GF-D8 (cell line): Measurements from ENCODE around the gene ADAM8.
"Not testable (repeated sequence)": the region's sequence is repeated elsewhere in the genome, so short reads cannot be mapped to it uniquely, and the experiment has no call there.

ENCODE experiments used
- DNase-seq: peaks from one replicate; lab custom pipeline; 2025; lab: John Stamatoyannopoulos, UW

The ADAM8 gene

GRCh38 chr10:133249094-133249780 lies 27.4 kb downstream of the ADAM8 start:
- DNase-seq: no peak

- DNase-seq: no peak
Measured at GRCh38 chr10:133248334-133248715, 28.3 kb downstream of the ADAM8 start.

GRCh38 chr10:133247681-133248333 lies 28.9 kb downstream of the ADAM8 start:
- DNase-seq: no peak

- DNase-seq: no peak
Measured at GRCh38 chr10:133246236-133246626, 30.4 kb downstream of the ADAM8 start.

- no peak for DNase-seq
Measured at GRCh38 chr10:133245439-133246235, 31.0 kb downstream of the ADAM8 start.

GRCh38 chr10:133243593-133243992 lies 33.1 kb downstream of the ADAM8 start:
- DNase-seq: no peak

- DNase-seq: no peak
Measured at GRCh38 chr10:133242611-133243356, 33.9 kb downstream of the ADAM8 start.

- DNase-seq: no peak
Measured at GRCh38 chr10:133241501-133242205, 35.0 kb downstream of the ADAM8 start.

GRCh38 chr10:133239990-133240389 lies 36.7 kb downstream of the ADAM8 start:
- no peak for DNase-seq

GRCh38 chr10:133238466-133238804 lies 38.2 kb downstream of the ADAM8 start:
- no peak for DNase-seq

GRCh38 chr10:133237588-133238465 lies 38.8 kb downstream of the ADAM8 start, which contains the start of gene VENTX:
TSS of gene VENTX (plus strand) at chr10:133237855. CDS start at chr10:133237915, 60 bp downstream.
- no peak for DNase-seq

- DNase-seq: no peak
Measured at GRCh38 chr10:133237241-133237587, 39.5 kb downstream of the ADAM8 start.

GRCh38 chr10:133236401-133237240 lies 40.0 kb downstream of the ADAM8 start:
- DNase-seq: no peak

- no peak for DNase-seq
Measured at GRCh38 chr10:133235932-133236331, 40.7 kb downstream of the ADAM8 start.

- no peak for DNase-seq
Measured at GRCh38 chr10:133235265-133235855, 41.3 kb downstream of the ADAM8 start.

- not testable (repeated sequence) for DNase-seq
Measured at GRCh38 chr10:133234796-133235195, 41.9 kb downstream of the ADAM8 start.

GRCh38 chr10:133231946-133232574 lies 44.6 kb downstream of the ADAM8 start:
- DNase-seq: no peak

- DNase-seq: no peak
Measured at GRCh38 chr10:133231244-133231945, 45.3 kb downstream of the ADAM8 start.
